ENCODE results near the gene CLDN11. TPM values are rescaled to one million over a fixed set of nuclear protein-coding genes. Genes with fewer than 3 reads are reported as not detected.

The CLDN11 gene
- total and polyA plus RNA-seq, 5 donors, result 7.5 to 13.7 (median 11.3) TPM

DNA sequence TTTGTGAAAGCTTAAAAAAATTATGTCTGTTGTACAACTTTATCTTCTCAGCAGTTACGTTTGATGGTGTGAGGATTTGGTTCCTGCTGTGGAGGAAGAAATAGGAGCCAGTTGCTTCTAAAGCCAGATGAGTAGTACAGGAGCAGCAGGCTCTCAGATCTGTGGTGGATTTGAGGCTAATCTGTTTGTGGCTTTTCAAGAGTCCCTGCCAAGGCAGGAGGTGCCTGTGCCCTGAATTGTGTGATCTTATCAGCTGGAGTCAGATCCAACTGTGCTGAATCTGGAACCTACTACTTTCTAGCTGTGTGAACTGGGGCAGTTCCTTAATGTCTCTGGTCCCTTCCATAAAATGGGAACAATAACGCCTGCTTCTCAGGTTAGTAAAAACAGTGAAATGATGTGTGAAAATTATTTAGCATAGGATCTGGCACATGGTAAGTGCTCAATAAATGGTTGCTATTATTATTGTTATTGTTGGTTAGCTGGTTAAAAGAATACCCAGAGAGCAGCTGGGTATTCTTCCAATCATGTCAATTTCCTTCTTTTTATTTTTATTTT is 7.7 kb downstream of the CLDN11 start:
- WGBS, result 71% methylated on average over 2 of the region's 2 CpGs
- intact Hi-C loops (cut with DNase I), result loop anchor here in 1 of 4 donors (10.0 kb wide), 1 partner anchor 68 kb away; no protein-coding TSS in a partner anchor
- Histone ChIP-seq H3K4me3 (ENCODE audit: low read length) (no peak overlapping the region), H3K9me3 (ENCODE audit: control insufficient read depth, low read length) (no peaks in the 10 kb centered on the region), H3K4me1 (ENCODE audit: control insufficient read depth, insufficient read depth, low read length) (no peaks in the 10 kb centered on the region), H3K27ac (ENCODE audit: low read length) (no peak overlapping the region), H3K27me3 (ENCODE audit: control insufficient read depth, insufficient read depth) (no peaks in the 10 kb centered on the region)
- DNase-seq (no peak), ATAC-seq (no peak)

DNA sequence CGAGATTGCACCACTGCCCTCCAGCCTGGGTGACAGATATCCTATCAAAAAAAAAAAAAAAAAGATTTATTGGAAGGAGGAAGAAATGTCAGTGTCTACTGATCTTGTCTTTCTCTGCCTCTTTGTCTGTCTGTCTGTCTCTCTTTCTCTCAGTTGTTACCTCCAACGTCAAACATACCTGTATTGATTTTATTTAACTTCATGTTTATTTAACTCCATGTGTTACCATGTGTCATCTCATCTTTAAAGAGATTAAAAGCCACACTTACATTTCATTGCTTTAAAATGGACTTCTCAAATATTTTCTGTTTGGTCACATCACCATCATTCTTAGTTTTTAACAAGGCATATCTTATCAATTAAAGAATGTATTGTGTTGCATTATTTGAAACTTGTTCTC is 9.4 kb downstream of the CLDN11 start:
- intact Hi-C loops (cut with DNase I), result loop anchor here in 1 of 4 donors (10.0 kb wide), 1 partner anchor 67 kb away; no protein-coding TSS in a partner anchor
- Histone ChIP-seq H3K27ac (ENCODE audit: low read length) (no peak overlapping the region), H3K27me3 (ENCODE audit: control insufficient read depth, insufficient read depth) (no peaks in the 10 kb centered on the region), H3K4me1 (ENCODE audit: control insufficient read depth, insufficient read depth, low read length) (no peaks in the 10 kb centered on the region), H3K9me3 (ENCODE audit: control insufficient read depth, low read length) (no peaks in the 10 kb centered on the region), H3K4me3 (ENCODE audit: low read length) (no peak overlapping the region)
- ATAC-seq (no peak), DNase-seq (no peak)
- 83% methylated on average over 2 of the region's 2 CpGs for WGBS

DNA sequence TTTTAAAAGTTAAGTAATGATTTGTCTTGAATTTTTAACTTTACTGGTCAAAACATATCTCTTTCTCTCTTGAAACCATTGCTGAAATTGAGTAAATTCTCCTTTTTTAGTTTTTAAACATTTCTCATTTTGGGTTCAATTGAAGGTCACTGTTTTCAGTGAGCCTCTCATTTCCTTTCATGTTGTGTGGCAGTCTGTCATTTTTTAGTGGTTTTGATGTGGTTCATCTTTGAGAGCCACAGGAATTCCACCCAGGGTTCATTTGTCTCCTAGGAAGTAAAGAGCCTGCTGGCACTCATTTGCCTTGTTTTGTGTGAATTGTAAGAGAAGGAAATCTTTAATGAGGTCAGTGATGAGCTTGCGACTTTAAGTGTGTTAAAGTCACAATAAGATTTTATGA is 10.4 kb downstream of the CLDN11 start:
- DNase-seq, result no peak
- WGBS, result 80% methylated on average over 1 of the region's 1 CpG
- no peak for ATAC-seq
- Histone ChIP-seq H3K27ac (ENCODE audit: low read length) (no peak overlapping the region), H3K4me3 (ENCODE audit: low read length) (no peak overlapping the region), H3K27me3 (ENCODE audit: control insufficient read depth, insufficient read depth) (no peaks in the 10 kb centered on the region), H3K4me1 (ENCODE audit: control insufficient read depth, insufficient read depth, low read length) (no peaks in the 10 kb centered on the region), H3K9me3 (ENCODE audit: control insufficient read depth, low read length) (no peaks in the 10 kb centered on the region)
- intact Hi-C loops (cut with DNase I), result loop anchor here in 1 of 4 donors (10.0 kb wide), 1 partner anchor 66 kb away; no protein-coding TSS in a partner anchor

DNA sequence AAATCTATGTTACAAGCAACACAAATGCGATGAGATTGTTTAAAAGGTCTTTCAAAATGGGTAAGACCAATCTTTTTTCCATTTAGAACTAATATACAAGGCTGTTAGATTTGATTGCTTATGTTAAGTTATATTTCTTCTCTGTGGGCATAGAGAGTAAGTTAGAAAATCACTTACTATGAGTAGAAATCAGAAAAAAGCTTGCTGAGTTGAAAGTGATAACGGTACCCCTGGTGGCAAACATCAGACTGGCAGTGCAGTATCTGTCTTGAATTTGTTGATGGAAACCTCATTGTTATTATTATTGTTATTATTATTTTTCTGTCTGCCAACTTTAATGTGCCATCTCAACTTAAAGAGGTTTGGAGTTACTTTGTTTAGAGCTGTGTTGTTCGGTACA is 12.4 kb downstream of the CLDN11 start:
- intact Hi-C loops (cut with DNase I), result no loop called here
- no peak overlapping the region for H3K27ac ChIP-seq (ENCODE audit: low read length)
- H3K4me1 ChIP-seq (ENCODE audit: control insufficient read depth, insufficient read depth, low read length), result no peaks in the 10 kb centered on the region
- 97% methylated on average over 3 of the region's 3 CpGs for whole genome bisulfite sequencing
- ATAC-seq, result no peak
- no peaks in the 10 kb centered on the region for H3K27me3 ChIP-seq (ENCODE audit: control insufficient read depth, insufficient read depth)
- H3K4me3 ChIP-seq (ENCODE audit: low read length), result no peak overlapping the region
- no peaks in the 10 kb centered on the region for H3K9me3 ChIP-seq (ENCODE audit: control insufficient read depth, low read length)
- no peak for DNase-seq

DNA sequence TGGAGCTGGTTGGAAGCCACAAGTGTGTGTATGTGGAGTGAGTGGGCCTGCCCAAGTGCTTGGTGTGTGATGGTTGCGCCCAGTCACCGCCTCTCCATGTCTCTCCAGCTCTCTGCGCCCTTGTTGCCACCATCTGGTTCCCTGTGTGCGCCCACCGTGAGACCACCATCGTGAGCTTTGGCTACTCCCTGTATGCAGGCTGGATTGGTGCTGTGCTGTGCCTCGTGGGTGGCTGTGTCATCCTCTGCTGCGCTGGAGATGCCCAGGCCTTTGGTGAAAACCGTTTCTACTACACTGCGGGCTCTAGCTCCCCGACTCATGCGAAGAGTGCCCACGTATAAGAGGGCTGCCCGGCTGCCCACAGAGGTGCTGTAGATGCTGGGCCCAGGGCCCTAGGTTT is 13.7 kb downstream of the CLDN11 start:
- DNase-seq (no peak), ATAC-seq (no peak)
- Histone ChIP-seq H3K27ac (ENCODE audit: low read length) (no peak overlapping the region), H3K4me3 (ENCODE audit: low read length) (no peak overlapping the region), H3K9me3 (ENCODE audit: control insufficient read depth, low read length) (no peaks in the 10 kb centered on the region), H3K27me3 (ENCODE audit: control insufficient read depth, insufficient read depth) (no peaks in the 10 kb centered on the region), H3K4me1 (ENCODE audit: control insufficient read depth, insufficient read depth, low read length) (no peaks in the 10 kb centered on the region)
- intact Hi-C loops (cut with DNase I), result no loop called here
- WGBS, result 97% methylated on average over 14 of the region's 14 CpGs

GRCh38 chr3:170436697-170437096 is 18.0 kb downstream of the CLDN11 start:
- ATAC-seq, result no peak
- H3K4me3 ChIP-seq (ENCODE audit: low read length), result no peak overlapping the region
- H3K9me3 ChIP-seq (ENCODE audit: control insufficient read depth, low read length), result no peaks in the 10 kb centered on the region
- H3K27ac ChIP-seq (ENCODE audit: low read length), result no peak overlapping the region
- H3K4me1 ChIP-seq (ENCODE audit: control insufficient read depth, insufficient read depth, low read length), result no peaks in the 10 kb centered on the region
- DNase-seq, result no peak
- no peaks in the 10 kb centered on the region for H3K27me3 ChIP-seq (ENCODE audit: control insufficient read depth, insufficient read depth)
- intact Hi-C loops (cut with DNase I), result no loop called here
- whole genome bisulfite sequencing, result 94% methylated on average over 2 of the region's 2 CpGs

DNA sequence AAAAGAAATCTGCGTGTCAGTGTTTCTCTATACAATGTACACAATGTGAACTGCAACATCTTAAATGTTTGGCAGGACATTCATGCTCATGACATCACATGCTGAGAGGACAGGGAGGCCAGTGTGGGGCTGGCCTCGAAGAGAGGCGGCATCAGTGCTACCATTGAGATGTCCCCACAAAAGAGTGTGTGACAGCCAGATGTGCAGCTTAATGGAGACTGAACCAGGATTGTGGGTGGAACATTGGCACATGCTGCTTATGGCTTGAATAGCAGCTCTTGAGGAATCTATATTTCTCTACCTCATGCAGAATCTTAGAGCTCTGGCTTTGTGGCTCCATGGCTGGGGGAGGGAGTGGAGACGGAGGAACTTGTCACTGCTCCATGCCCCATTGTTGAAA is 18.5 kb downstream of the CLDN11 start:
- intact Hi-C loops (cut with DNase I), result no loop called here
- Histone ChIP-seq H3K27ac (ENCODE audit: low read length) (no peak overlapping the region), H3K27me3 (ENCODE audit: control insufficient read depth, insufficient read depth) (no peaks in the 10 kb centered on the region), H3K4me3 (ENCODE audit: low read length) (no peak overlapping the region), H3K9me3 (ENCODE audit: control insufficient read depth, low read length) (no peaks in the 10 kb centered on the region), H3K4me1 (ENCODE audit: control insufficient read depth, insufficient read depth, low read length) (no peaks in the 10 kb centered on the region)
- ATAC-seq, result no peak
- 79% methylated on average over 4 of the region's 4 CpGs for WGBS
- DNase-seq, result no peak

- ATAC-seq (peak; percentile 21 to 22), DNase-seq (no peak)
- Histone ChIP-seq H3K4me1 (ENCODE audit: control insufficient read depth, insufficient read depth, low read length) (no peaks in the 10 kb centered on the region), H3K9me3 (ENCODE audit: control insufficient read depth, low read length) (no peaks in the 10 kb centered on the region), H3K27me3 (ENCODE audit: control insufficient read depth, insufficient read depth) (no peaks in the 10 kb centered on the region), H3K27ac (ENCODE audit: low read length) (no peak overlapping the region), H3K4me3 (ENCODE audit: low read length) (no peak overlapping the region)
- intact Hi-C loops (cut with DNase I), result no loop called here
- whole genome bisulfite sequencing, result 73% methylated on average over 10 of the region's 10 CpGs
Measured at GRCh38 chr3:170437696-170438407, 19.2 kb downstream of the CLDN11 start.

GRCh38 chr3:170438836-170439235 is 20.2 kb downstream of the CLDN11 start:
- WGBS, result 93% methylated on average over 1 of the region's 1 CpG
- DNase-seq (no peak), ATAC-seq (no peak)
- no peaks in the 10 kb centered on the region for H3K4me1 ChIP-seq (ENCODE audit: control insufficient read depth, insufficient read depth, low read length)
- no peaks in the 10 kb centered on the region for H3K9me3 ChIP-seq (ENCODE audit: control insufficient read depth, low read length)
- H3K27me3 ChIP-seq (ENCODE audit: control insufficient read depth, insufficient read depth), result no peaks in the 10 kb centered on the region
- intact Hi-C loops (cut with DNase I), result no loop called here
- H3K27ac ChIP-seq (ENCODE audit: low read length), result no peak overlapping the region
- H3K4me3 ChIP-seq (ENCODE audit: low read length), result no peak overlapping the region

- no peak overlapping the region for H3K27ac ChIP-seq (ENCODE audit: low read length)
- no peaks in the 10 kb centered on the region for H3K27me3 ChIP-seq (ENCODE audit: control insufficient read depth, insufficient read depth)
- DNase-seq (no peak), ATAC-seq (no peak)
- intact Hi-C loops (cut with DNase I), result no loop called here
- no peaks in the 10 kb centered on the region for H3K4me1 ChIP-seq (ENCODE audit: control insufficient read depth, insufficient read depth, low read length)
- H3K4me3 ChIP-seq (ENCODE audit: low read length), result no peak overlapping the region
- no peaks in the 10 kb centered on the region for H3K9me3 ChIP-seq (ENCODE audit: control insufficient read depth, low read length)
- WGBS, result 97% methylated on average over 2 of the region's 2 CpGs
Measured at GRCh38 chr3:170440344-170440743, 21.7 kb downstream of the CLDN11 start.

GRCh38 chr3:170441412-170441811 is 22.7 kb downstream of the CLDN11 start:
- DNase-seq (no peak), ATAC-seq (no peak)
- no peaks in the 10 kb centered on the region for H3K27me3 ChIP-seq (ENCODE audit: control insufficient read depth, insufficient read depth)
- no peak overlapping the region for H3K4me3 ChIP-seq (ENCODE audit: low read length)
- no peaks in the 10 kb centered on the region for H3K4me1 ChIP-seq (ENCODE audit: control insufficient read depth, insufficient read depth, low read length)
- H3K27ac ChIP-seq (ENCODE audit: low read length), result no peak overlapping the region
- intact Hi-C loops (cut with DNase I), result no loop called here
- H3K9me3 ChIP-seq (ENCODE audit: control insufficient read depth, low read length), result no peaks in the 10 kb centered on the region
- 95% methylated on average over 4 of the region's 4 CpGs for WGBS

Measured in right cardiac atrium (tissue), 5 donors.